Stimulated activated naive B cell treated with anti-CD40 and anti-IgM and Interleukin-4, amounts not matched to agents 10 μg/mL and 1 μg/mL and 100 μg/mL, for 72 hours (primary cell): ENCODE data around the gene TTLL6.
"Not testable (repeated sequence)": the region's sequence is repeated elsewhere in the genome, so short reads cannot be mapped to it uniquely, and the experiment has no call there.

Experiments
- ATAC-seq, 2 donors: fragments of 150-1000 bp; cut with Tn5 transposase; replicated peaks; 2 replicates each; pipeline ENCODE4 v1.10.0; 2021; ENCODE audit warnings: moderate library complexity in 1 of 2
- DNase-seq: peaks from one replicate; pipeline ENCODE4 v3.0.0; 2021
- H3K27ac Mint-ChIP-seq: one replicate; pipeline ENCODE4 v1.8.0; 2022; ENCODE audit warnings: mild to moderate bottlenecking, mixed read lengths
- H3K27me3 Mint-ChIP-seq, 2 donors: one replicate each; pipeline ENCODE4 v1.8.0; 2022; ENCODE audit warnings: mixed read lengths in 2 of 2
- H3K36me3 Mint-ChIP-seq, 2 donors: one replicate each; pipeline ENCODE4 v1.8.0; 2022; ENCODE audit warnings: mixed read lengths in 2 of 2, mild to moderate bottlenecking in 1 of 2
- H3K4me1 Mint-ChIP-seq, 2 donors: one replicate each; pipeline ENCODE4 v1.8.0; 2022; ENCODE audit warnings: mixed read lengths in 2 of 2, mild to moderate bottlenecking in 1 of 2
- H3K4me3 Mint-ChIP-seq, 2 donors: one replicate each; pipeline ENCODE4 v1.8.0; 2022; ENCODE audit warnings: mild to moderate bottlenecking in 2 of 2, mixed read lengths in 2 of 2, moderate library complexity in 1 of 2
- H3K9me3 Mint-ChIP-seq, 2 donors: one replicate each; pipeline ENCODE4 v1.8.0; 2022; ENCODE audit warnings: mixed read lengths in 2 of 2, mild to moderate bottlenecking in 1 of 2

TTLL6 gene

GRCh38 chr17:48830840-48831548 lies 14.0 kb upstream of the TTLL6 start, which contains the start of gene CALCOCO2:
TSS of gene CALCOCO2 (plus strand) at chr17:48831035. CDS start at chr17:48841708, 10,673 bp downstream.
- Mint-ChIP-seq H3K4me1 (peaks cover 18 to 35% of the 10 kb centered on the region in 2 donors), H3K27ac (peak within 1 kb of the TSS; percentile 98), H3K9me3 (no peaks in the 10 kb centered on the region), H3K36me3 (no peaks in the 10 kb centered on the region), H3K27me3 (no peaks in the 10 kb centered on the region), H3K4me3 (peak within 1 kb of the TSS; percentile 98)
- ATAC-seq (peak; percentile 94 to 96), DNase-seq (peak; percentile 83)

DNA sequence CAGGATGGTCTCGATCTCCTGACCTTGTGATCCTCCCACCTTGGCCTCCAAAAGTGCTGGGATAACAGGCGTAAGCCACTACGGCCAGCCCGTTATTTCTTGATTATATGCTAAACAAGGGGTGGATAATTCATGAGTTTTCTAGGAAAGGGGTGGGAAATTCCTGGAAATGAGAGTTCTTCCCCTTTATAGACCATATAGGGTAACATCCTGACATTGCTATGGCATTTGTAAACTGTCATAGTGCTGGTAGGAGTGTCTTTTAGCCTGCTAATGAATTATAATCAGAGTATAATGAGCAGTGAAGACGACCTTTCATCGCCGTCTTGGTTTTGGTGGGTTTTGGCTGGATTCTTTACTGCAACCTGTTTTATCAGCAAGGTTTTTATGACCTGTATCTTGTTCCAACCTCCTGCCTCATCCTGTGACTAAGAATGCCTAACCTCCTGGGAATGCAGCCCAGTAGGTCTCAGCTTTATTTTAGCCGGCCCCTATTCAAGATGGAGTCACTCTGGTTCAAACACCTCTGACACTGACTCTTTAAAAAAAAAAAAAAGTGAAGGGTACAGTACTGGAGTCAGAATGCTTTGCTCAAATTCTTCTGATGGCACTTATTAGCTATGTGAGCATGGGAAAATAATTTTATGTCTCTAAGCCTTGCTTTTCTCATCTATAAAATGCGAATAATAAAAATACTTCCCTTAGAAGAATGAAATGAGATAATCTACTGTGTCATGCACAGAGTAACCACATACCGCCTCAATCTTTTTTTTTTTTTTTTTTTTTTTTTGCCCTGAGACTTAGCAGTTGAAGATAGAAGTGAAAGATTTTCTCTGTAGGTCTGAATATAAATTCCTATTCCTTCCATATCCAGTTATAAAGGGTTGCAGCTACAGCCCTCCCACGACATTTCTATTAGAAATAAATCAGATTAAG lies 8.7 kb upstream of the TTLL6 start:
- H3K27ac Mint-ChIP-seq, result no peak overlapping the region
- H3K4me3 Mint-ChIP-seq, result no peak overlapping the region
- peaks cover 7 to 18% of the 10 kb centered on the region in 2 donors for H3K27me3 Mint-ChIP-seq
- no peak for DNase-seq
- H3K9me3 Mint-ChIP-seq, result no peaks in the 10 kb centered on the region
- no peak for ATAC-seq
- no peaks in the 10 kb centered on the region for H3K36me3 Mint-ChIP-seq
- peaks cover 0 to 3% of the 10 kb centered on the region in 2 donors for H3K4me1 Mint-ChIP-seq

- peaks cover 13 to 16% of the 10 kb centered on the region in 2 donors for H3K4me1 Mint-ChIP-seq
- not testable (repeated sequence) for H3K9me3 Mint-ChIP-seq, ATAC-seq, H3K4me3 Mint-ChIP-seq, DNase-seq, H3K36me3 Mint-ChIP-seq
- peak overlapping the region; percentile 42 for H3K27ac Mint-ChIP-seq
- peaks cover 23 to 52% of the 10 kb centered on the region in 2 donors for H3K27me3 Mint-ChIP-seq
Measured at GRCh38 chr17:48820936-48821335, 3.9 kb upstream of the TTLL6 start.

DNA sequence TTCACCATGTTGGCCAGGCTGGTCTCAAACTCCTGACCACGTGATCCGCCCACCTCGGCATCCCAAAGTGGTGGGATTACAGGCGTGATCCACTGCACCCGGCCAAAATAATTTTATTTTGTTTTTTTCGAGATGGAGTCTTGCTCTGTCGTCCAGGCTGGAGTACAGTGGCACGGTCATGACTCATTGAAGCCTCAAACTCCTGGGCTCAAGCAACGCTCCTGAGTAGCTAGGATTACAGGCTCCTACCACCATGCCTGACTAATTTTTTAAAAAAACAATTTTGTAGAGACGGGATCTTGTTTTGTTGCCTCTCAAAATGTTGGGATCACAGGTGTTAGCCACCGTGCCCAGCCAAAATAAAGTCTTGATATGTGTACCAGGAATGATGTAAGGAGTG lies 2.4 kb upstream of the TTLL6 start:
- peaks cover 13 to 21% of the 10 kb centered on the region in 2 donors for H3K4me1 Mint-ChIP-seq
- DNase-seq (no peak), ATAC-seq (no peak)
- H3K27me3 Mint-ChIP-seq, result peaks cover 35 to 64% of the 10 kb centered on the region in 2 donors
- no peak overlapping the region for H3K27ac Mint-ChIP-seq
- H3K4me3 Mint-ChIP-seq, result no peak overlapping the region
- no peaks in the 10 kb centered on the region for H3K36me3 Mint-ChIP-seq
- no peaks in the 10 kb centered on the region for H3K9me3 Mint-ChIP-seq

- Mint-ChIP-seq H3K27me3 (peaks cover 36 to 70% of the 10 kb centered on the region in 2 donors), H3K27ac (no peak overlapping the region), H3K4me1 (peaks cover 13 to 21% of the 10 kb centered on the region in 2 donors), H3K36me3 (no peaks in the 10 kb centered on the region), H3K4me3 (peak overlapping the region in 1 of 2 donors; percentile 10), H3K9me3 (no peaks in the 10 kb centered on the region)
- no peak for ATAC-seq
- no peak for DNase-seq
Measured at GRCh38 chr17:48818361-48818841, 1.4 kb upstream of the TTLL6 start.

DNA sequence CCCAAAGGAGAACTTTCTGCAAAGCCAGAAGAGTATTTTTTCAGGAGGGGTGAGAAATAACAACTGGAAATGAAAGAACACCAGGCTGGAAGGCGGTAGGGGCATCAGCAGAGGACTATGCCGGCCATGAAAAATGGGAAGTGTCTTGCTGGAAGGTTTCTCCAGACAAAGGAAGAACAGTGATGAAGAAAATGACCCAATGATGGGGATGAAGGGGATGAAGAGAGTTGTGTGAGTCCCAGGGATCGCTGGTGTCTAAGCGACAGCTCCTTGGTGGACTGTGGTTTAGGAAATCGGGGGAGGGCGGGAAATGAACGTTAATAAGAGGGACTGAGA lies 623 bp downstream of the TTLL6 start:
- Mint-ChIP-seq H3K9me3 (no peaks in the 10 kb centered on the region), H3K36me3 (no peaks in the 10 kb centered on the region), H3K4me1 (peaks cover 13 to 21% of the 10 kb centered on the region in 2 donors), H3K4me3 (peak overlapping the region; percentile 78 to 79), H3K27ac (no peak overlapping the region), H3K27me3 (peaks cover 32 to 70% of the 10 kb centered on the region in 2 donors)
- no peak for ATAC-seq
- no peak for DNase-seq

DNA sequence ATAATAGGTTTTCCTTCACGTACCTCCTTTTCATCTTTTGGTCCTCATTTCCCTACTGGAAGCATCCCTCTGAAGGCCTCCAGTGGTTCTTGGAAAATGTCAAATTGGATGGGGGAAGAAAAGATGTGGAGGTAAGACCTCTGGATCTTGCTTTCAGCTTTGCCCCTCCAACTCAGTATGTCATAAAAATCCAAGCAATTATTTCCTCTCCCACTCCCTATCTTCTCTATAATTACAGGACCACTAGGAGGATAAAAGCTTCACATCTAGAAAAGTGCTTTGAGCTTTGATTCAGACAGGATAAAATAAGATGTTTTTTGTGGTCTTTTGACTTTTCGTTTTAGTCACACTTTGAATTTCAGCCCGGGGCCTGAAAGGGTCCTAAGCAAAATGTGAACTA lies 1.7 kb downstream of the TTLL6 start:
- Mint-ChIP-seq H3K27ac (no peak overlapping the region), H3K4me3 (no peak overlapping the region), H3K36me3 (no peaks in the 10 kb centered on the region), H3K9me3 (no peaks in the 10 kb centered on the region), H3K4me1 (peaks cover 13 to 21% of the 10 kb centered on the region in 2 donors), H3K27me3 (peaks cover 28 to 61% of the 10 kb centered on the region in 2 donors)
- DNase-seq, result no peak
- ATAC-seq, result no peak

DNA sequence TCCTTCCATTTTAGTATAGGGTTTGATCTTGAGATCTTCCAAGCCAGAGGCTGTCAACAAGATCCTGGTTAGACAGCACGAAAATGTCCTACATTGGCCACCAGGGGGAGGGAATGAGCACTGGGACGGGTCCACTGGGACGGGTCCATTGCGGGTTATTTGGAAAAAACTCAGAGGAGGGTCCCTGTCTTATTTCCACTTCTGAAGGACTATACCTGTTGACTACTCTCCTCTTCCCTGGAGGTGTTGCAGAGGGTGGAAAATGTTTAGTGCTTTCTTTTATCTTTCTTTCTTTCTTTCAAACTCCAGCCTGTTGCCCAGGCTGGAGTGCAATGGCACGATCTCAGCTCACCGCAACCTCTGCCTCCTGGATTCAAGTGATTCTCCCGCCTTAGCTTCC lies 2.5 kb downstream of the TTLL6 start:
- Mint-ChIP-seq H3K36me3 (no peaks in the 10 kb centered on the region), H3K27ac (peak overlapping the region; percentile 37), H3K27me3 (peaks cover 28 to 56% of the 10 kb centered on the region in 2 donors), H3K4me3 (no peak overlapping the region), H3K9me3 (no peaks in the 10 kb centered on the region), H3K4me1 (peaks cover 13 to 21% of the 10 kb centered on the region in 2 donors)
- ATAC-seq, result peak; percentile 56 to 64
- peak; percentile 32 for DNase-seq

DNA sequence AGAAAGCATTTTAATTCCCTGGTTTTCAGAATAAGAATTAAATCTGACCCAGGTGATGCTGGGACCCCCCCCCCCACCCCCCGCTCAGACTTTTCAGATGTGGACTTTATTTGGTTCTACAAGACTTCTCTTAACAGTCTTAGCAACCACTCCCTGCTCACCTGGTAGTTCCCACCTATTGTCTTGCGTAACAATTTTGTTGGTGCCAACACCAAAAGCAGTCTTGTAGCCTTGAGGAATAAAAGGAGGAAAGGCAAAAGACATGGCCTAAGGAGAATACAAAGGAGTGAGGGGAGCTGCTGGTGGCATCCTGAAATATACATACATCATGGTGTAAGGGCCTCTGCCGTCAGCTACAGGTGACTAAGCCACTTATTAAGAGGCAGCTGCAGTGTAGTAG lies 5.0 kb downstream of the TTLL6 start:
- H3K4me1 Mint-ChIP-seq, result peaks cover 6 to 14% of the 10 kb centered on the region in 2 donors
- DNase-seq, result no peak
- no peaks in the 10 kb centered on the region for H3K36me3 Mint-ChIP-seq
- peaks cover 19 to 38% of the 10 kb centered on the region in 2 donors for H3K27me3 Mint-ChIP-seq
- no peak overlapping the region for H3K27ac Mint-ChIP-seq
- no peaks in the 10 kb centered on the region for H3K9me3 Mint-ChIP-seq
- no peak for ATAC-seq
- H3K4me3 Mint-ChIP-seq, result no peak overlapping the region

- no peaks in the 10 kb centered on the region for H3K9me3 Mint-ChIP-seq
- ATAC-seq (no peak), DNase-seq (no peak)
- peaks cover 9 to 37% of the 10 kb centered on the region in 2 donors for H3K27me3 Mint-ChIP-seq
- no peaks in the 10 kb centered on the region for H3K36me3 Mint-ChIP-seq
- H3K4me1 Mint-ChIP-seq, result peaks cover 0 to 8% of the 10 kb centered on the region in 2 donors
- H3K27ac Mint-ChIP-seq, result no peak overlapping the region
- no peak overlapping the region for H3K4me3 Mint-ChIP-seq
Measured at GRCh38 chr17:48809182-48809581, 7.8 kb downstream of the TTLL6 start.

DNA sequence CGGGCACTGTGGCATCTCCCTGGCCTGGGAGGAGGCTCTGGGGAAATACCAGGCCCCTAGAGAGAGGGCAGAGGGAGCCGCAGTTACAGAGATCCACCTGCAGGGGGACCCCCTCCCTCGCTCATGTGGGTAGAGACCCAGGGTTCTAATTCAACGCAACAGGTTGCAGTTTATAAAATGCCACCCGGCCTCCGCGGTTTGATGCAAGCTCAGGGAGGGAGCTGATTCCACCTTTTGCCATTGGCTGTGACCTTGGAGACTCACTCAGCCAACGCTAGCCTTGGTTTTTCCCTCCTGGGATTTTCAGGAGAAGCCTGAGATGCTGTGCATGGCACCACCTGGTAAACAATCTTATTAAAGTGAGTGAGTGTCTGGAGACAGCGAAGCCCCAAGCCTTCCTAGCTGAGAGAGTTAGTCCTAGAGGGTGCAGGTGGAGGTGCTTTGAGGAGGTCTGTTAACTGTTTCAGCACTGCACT lies 12.1 kb downstream of the TTLL6 start:
- Mint-ChIP-seq H3K36me3 (no peaks in the 10 kb centered on the region), H3K4me1 (peaks cover 0 to 11% of the 10 kb centered on the region in 2 donors), H3K27me3 (peaks cover 23 to 42% of the 10 kb centered on the region in 2 donors), H3K9me3 (no peaks in the 10 kb centered on the region), H3K4me3 (no peak overlapping the region), H3K27ac (peak overlapping the region; percentile 28)
- peak; percentile 81 to 90 for ATAC-seq
- peak; percentile 39 for DNase-seq

GRCh38 chr17:48800626-48801217 lies 16.3 kb downstream of the TTLL6 start:
- H3K27ac Mint-ChIP-seq, result no peak overlapping the region
- no peaks in the 10 kb centered on the region for H3K36me3 Mint-ChIP-seq
- H3K9me3 Mint-ChIP-seq, result no peaks in the 10 kb centered on the region
- no peak overlapping the region for H3K4me3 Mint-ChIP-seq
- DNase-seq (no peak), ATAC-seq (no peak)
- peaks cover 4 to 18% of the 10 kb centered on the region in 2 donors for H3K4me1 Mint-ChIP-seq
- peaks cover 34 to 62% of the 10 kb centered on the region in 2 donors for H3K27me3 Mint-ChIP-seq

DNA sequence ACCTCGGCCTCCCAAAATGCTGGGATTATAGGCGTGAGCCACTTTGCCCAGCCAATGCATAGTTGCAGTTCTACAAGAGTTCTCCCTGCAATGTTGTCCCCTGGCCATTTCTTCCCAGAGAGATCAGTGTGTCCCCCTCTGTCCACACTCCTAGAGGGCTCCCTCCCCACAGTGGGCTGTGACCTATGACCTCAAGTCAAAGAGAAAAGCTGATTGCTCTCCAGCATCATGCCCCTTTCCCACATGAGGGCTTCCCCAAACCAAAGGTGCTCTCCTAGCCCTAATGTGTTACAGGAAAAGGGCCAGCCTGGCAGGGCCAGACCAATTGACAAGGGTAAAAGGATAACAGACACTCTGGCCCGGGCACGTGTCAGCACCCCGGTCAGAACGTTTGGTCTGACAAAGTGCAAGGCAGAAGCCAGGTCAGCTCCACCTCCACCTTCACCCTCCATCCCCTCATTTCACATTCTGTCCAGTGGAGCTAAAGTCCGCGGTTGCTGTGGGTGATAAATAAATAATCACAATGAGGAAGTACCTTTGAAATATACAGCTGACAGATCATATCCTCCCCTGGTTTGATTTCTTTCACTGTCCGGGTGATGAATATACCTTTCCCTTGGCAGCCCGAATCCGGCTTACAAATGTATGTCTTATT lies 17.8 kb downstream of the TTLL6 start:
- Mint-ChIP-seq H3K4me1 (peaks cover 4 to 10% of the 10 kb centered on the region in 2 donors), H3K27me3 (peaks cover 30 to 53% of the 10 kb centered on the region in 2 donors), H3K27ac (peak overlapping the region; percentile 65)

More for the DNA sequence above, 17.8 kb downstream of the TTLL6 start:
- ATAC-seq (no peak), DNase-seq (no peak)
- H3K9me3 Mint-ChIP-seq, result no peaks in the 10 kb centered on the region
- H3K36me3 Mint-ChIP-seq, result no peaks in the 10 kb centered on the region
- no peak overlapping the region for H3K4me3 Mint-ChIP-seq
